GM12878 (cell line): ENCODE results near the gene CLIC6. TPM values are rescaled to one million over a fixed set of nuclear protein-coding genes. Genes with fewer than 3 reads are reported as not detected.
A peak's percentile ranks its signal among the peaks of the same experiment; 100 is the strongest.

Experiments
- ATF2 ChIP-seq: IDR thresholded peaks from 2 replicates; pipeline ENCODE4 v1.6.1; 2012; ENCODE audit warnings: low read length, inconsistent platforms
- CHD2 ChIP-seq: IDR thresholded peaks from 2 replicates; pipeline ENCODE4 v1.6.1; 2011; ENCODE audit warnings: low read depth, low read length, improper control_type of control experiment, borderline replicate concordance
- ESRRA ChIP-seq: IDR thresholded peaks from 2 replicates; pipeline ENCODE4 v1.6.1; 2012; ENCODE audit warnings: mild to moderate bottlenecking, low read length, improper control_type of control experiment
- FOXK2 ChIP-seq: fragments of 450-650 bp; IDR thresholded peaks from 2 replicates; pipeline ENCODE4 v1.6.1; 2017; ENCODE audit warnings: mild to moderate bottlenecking, moderate library complexity
- JUND ChIP-seq: IDR thresholded peaks from 2 replicates; pipeline ENCODE4 v1.6.1; 2012; ENCODE audit warnings: low read depth, mild to moderate bottlenecking, low read length, improper control_type of control experiment, moderate library complexity
- KDM1A ChIP-seq: fragments of 200-600 bp; sonication (generic); IDR thresholded peaks from 2 replicates; pipeline ENCODE4 v1.6.1; 2016; ENCODE audit warnings: borderline replicate concordance
- MAX ChIP-seq: IDR thresholded peaks from 2 replicates; pipeline ENCODE4 v1.6.1; 2012; ENCODE audit warnings: low read depth, low read length, improper control_type of control experiment
- NFYB ChIP-seq: IDR thresholded peaks from 2 replicates; pipeline ENCODE4 v1.6.1; 2011; ENCODE audit warnings: low read depth, mild to moderate bottlenecking, low read length, improper control_type of control experiment, moderate library complexity; ENCODE audit not compliant: insufficient read depth
- NKRF ChIP-seq: fragments of 450-650 bp; conservative IDR thresholded peaks from 2 replicates; pipeline ENCODE4 v1.6.1; 2017; ENCODE audit warnings: mild to moderate bottlenecking, moderate library complexity
- NR2C1 ChIP-seq: fragments of 450-650 bp; IDR thresholded peaks from 2 replicates; pipeline ENCODE4 v1.6.1; 2017; ENCODE audit warnings: antibody characterized with exemption, mild to moderate bottlenecking, moderate library complexity
- PBX3 ChIP-seq: IDR thresholded peaks from 2 replicates; pipeline ENCODE4 v1.6.1; 2011; ENCODE audit warnings: mild to moderate bottlenecking, low read depth, low read length, moderate library complexity; ENCODE audit not compliant: insufficient replicate concordance
- PKNOX1 ChIP-seq: fragments of 450-650 bp; IDR thresholded peaks from 2 replicates; pipeline ENCODE4 v1.6.1; 2016; ENCODE audit warnings: mild to moderate bottlenecking
- RELB ChIP-seq: fragments of 450-650 bp; IDR thresholded peaks from 2 replicates; pipeline ENCODE4 v1.6.1; 2017; ENCODE audit warnings: low read depth, mild to moderate bottlenecking, moderate library complexity
- RUNX3 ChIP-seq: IDR thresholded peaks from 2 replicates; pipeline ENCODE4 v1.6.1; 2012; ENCODE audit warnings: low read length, inconsistent platforms
- SMARCA5 ChIP-seq: fragments of 450-650 bp; IDR thresholded peaks from 2 replicates; pipeline ENCODE4 v1.6.1; 2017; ENCODE audit warnings: mild to moderate bottlenecking
- SREBF1 ChIP-seq: IDR thresholded peaks from 2 replicates; pipeline ENCODE4 v1.6.1; 2012; ENCODE audit warnings: mild to moderate bottlenecking, low read length
- STAT1 ChIP-seq: fragments of 450-650 bp; conservative IDR thresholded peaks from 2 replicates; pipeline ENCODE4 v1.6.1; 2014; ENCODE audit warnings: antibody characterized with exemption, mild to moderate bottlenecking
- SUZ12 ChIP-seq: fragments of 200-600 bp; sonication (generic); IDR thresholded peaks from one replicate; pipeline ENCODE4 v1.6.1; 2018; ENCODE audit warnings: antibody characterized with exemption, mild to moderate bottlenecking; ENCODE audit not compliant: unreplicated experiment
- TCF7 ChIP-seq: IDR thresholded peaks from 2 replicates; pipeline ENCODE4 v1.6.1; 2014; ENCODE audit warnings: antibody characterized with exemption, borderline replicate concordance
- USF2 ChIP-seq: IDR thresholded peaks from 2 replicates; pipeline ENCODE4 v1.6.1; 2011; ENCODE audit warnings: low read depth, low read length, improper control_type of control experiment, borderline replicate concordance
- ZNF217 ChIP-seq: fragments of 450-650 bp; IDR thresholded peaks from 2 replicates; pipeline ENCODE4 v1.6.1; 2017; ENCODE audit warnings: antibody characterized with exemption, mild to moderate bottlenecking
- ZNF274 ChIP-seq: IDR thresholded peaks from one replicate; pipeline ENCODE4 v1.8.0; 2011; ENCODE audit not compliant: insufficient read length, insufficient read depth
- polyA plus RNA-seq, 11 experiments: library from polyadenylated mRNA; depleted of rRNA in 4 of 11; unstranded in 6 of 11; stranded (reverse) in 5 of 11; fragments of >200 nt; fragmentation: Nextera tagmentation in 4 of 11; fragmentation: Illumina TruSeq in 1 of 11; extraction: Ambion mirVana in 4 of 11; extraction: Trizol in 1 of 11; gene quantifications; 1 replicate in 1 of 11; 2 replicates in 10 of 11; pipeline versions ENCODE4 v1.2.1 to v1.2.3, GENCODE V29; 2011 to 2016; ENCODE audit warnings: inconsistent platforms in 2 of 11, missing spikeins in 2 of 11, low read depth in 1 of 11
- total RNA-seq, 4 experiments: library from RNA; depleted of rRNA in 3 of 4; stranded (reverse); fragments of >200 nt in 3 of 4; fragmentation: Illumina TruSeq in 1 of 4; extraction: Trizol in 1 of 4; gene quantifications; 2 replicates each; pipeline versions ENCODE4 v1.2.1 to v1.2.3, GENCODE V29; 2013 to 2021

Gene CLIC6
- total and polyA plus RNA-seq, 10 of the 15 experiments (the other 5 are each of a cell fraction or from before 2014, with no cell fraction given): 5.7 to 34.1 (median 11.2) TPM

- TF ChIP-seq STAT1 (no peak), JUND (no peak), TCF7 (no peak), KDM1A (no peak), MAX (no peak), CHD2 (0 out of 2 replicates have a peak, but pooled peaks have one; percentile 59), RUNX3 (peak; percentile 76), NFYB (no peak), SUZ12 (no peak), ATF2 (peak; percentile 85; the same call in 1 of the 2 replicates), FOXK2 (no peak), ESRRA (no peak), PBX3 (no peak), RELB (peak; percentile 70; the same call in 1 of the 2 replicates), SREBF1 (no peak), ZNF274 (no peak), ZNF217 (no peak), USF2 (no peak), NKRF (no peak), NR2C1 (no peak), SMARCA5 (no peak), PKNOX1 (no peak)
Measured at GRCh38 chr21:34642211-34643075, 26.4 kb upstream of the CLIC6 start (continued).
